HT-29 (cell line): Measurements from ENCODE around the gene ACSF2. TPM values are rescaled to one million over a fixed set of nuclear protein-coding genes. Genes with fewer than 3 reads are reported as not detected.
"Not testable (repeated sequence)": the region's sequence is repeated elsewhere in the genome, so short reads cannot be mapped to it uniquely, and the experiment has no call there.

Source experiments
- DNase-seq: peaks from one replicate; pipeline ENCODE4 v3.0.0-alpha.2; 2015; ENCODE audit warnings: low spot score
- total RNA-seq: library from RNA; depleted of rRNA; stranded (reverse); fragments of >200 nt; shearing (Covaris generic); gene quantifications from 2 replicates; pipeline ENCODE4 v1.2.3, GENCODE V29; 2014; rRNA removed

ACSF2 gene
- 60.0 and 66.2 TPM in 2 replicates for total RNA-seq

GRCh38 chr17:50425682-50426471, at the start of gene ACSF2:
TSS of gene ACSF2 (plus strand) at chr17:50426218. CDS start at chr17:50426262, 44 bp downstream.
- DNase-seq: peak; percentile 59

GRCh38 chr17:50379351-50380132, 46.5 kb upstream of the ACSF2 start:
- DNase-seq: no peak

- DNase-seq: no peak
Observed at GRCh38 chr17:50380369-50381259, 45.4 kb upstream of the ACSF2 start.

- no peak for DNase-seq
Observed at GRCh38 chr17:50381260-50381815, 44.7 kb upstream of the ACSF2 start.

- no peak for DNase-seq
Observed at GRCh38 chr17:50381920-50382319, 44.1 kb upstream of the ACSF2 start.

GRCh38 chr17:50382931-50383330, 43.1 kb upstream of the ACSF2 start:
- no peak for DNase-seq

- no peak for DNase-seq
Observed at GRCh38 chr17:50386510-50386909, 39.5 kb upstream of the ACSF2 start.

- no peak for DNase-seq
Observed at GRCh38 chr17:50388728-50389127, 37.3 kb upstream of the ACSF2 start.

- DNase-seq: no peak
Observed at GRCh38 chr17:50389534-50389933, 36.5 kb upstream of the ACSF2 start.

GRCh38 chr17:50392621-50393020, 33.4 kb upstream of the ACSF2 start:
- no peak for DNase-seq

- DNase-seq: no peak
Observed at GRCh38 chr17:50393700-50394099, 32.3 kb upstream of the ACSF2 start.

- DNase-seq: no peak
Observed at GRCh38 chr17:50394711-50395110, 31.3 kb upstream of the ACSF2 start.

- peak; percentile 68 for DNase-seq
Observed at GRCh38 chr17:50396261-50397110, 29.5 kb upstream of the ACSF2 start.

GRCh38 chr17:50397111-50397918, 28.7 kb upstream of the ACSF2 start, which contains the start of gene LRRC59:
TSS of gene LRRC59 (minus strand) at chr17:50397523. CDS start at chr17:50397317, 206 bp downstream.
- peak; percentile 84 for DNase-seq

- DNase-seq: no peak
Observed at GRCh38 chr17:50397919-50398285, 28.1 kb upstream of the ACSF2 start.

- DNase-seq: not testable (repeated sequence)
Observed at GRCh38 chr17:50398672-50399071, 27.3 kb upstream of the ACSF2 start.

- not testable (repeated sequence) for DNase-seq
Observed at GRCh38 chr17:50399591-50399990, 26.4 kb upstream of the ACSF2 start.

GRCh38 chr17:50405351-50405750, 20.7 kb upstream of the ACSF2 start:
- not testable (repeated sequence) for DNase-seq

GRCh38 chr17:50406578-50406977, 19.4 kb upstream of the ACSF2 start:
- DNase-seq: no peak
